ENCODE results near the gene ETFA.

DNA sequence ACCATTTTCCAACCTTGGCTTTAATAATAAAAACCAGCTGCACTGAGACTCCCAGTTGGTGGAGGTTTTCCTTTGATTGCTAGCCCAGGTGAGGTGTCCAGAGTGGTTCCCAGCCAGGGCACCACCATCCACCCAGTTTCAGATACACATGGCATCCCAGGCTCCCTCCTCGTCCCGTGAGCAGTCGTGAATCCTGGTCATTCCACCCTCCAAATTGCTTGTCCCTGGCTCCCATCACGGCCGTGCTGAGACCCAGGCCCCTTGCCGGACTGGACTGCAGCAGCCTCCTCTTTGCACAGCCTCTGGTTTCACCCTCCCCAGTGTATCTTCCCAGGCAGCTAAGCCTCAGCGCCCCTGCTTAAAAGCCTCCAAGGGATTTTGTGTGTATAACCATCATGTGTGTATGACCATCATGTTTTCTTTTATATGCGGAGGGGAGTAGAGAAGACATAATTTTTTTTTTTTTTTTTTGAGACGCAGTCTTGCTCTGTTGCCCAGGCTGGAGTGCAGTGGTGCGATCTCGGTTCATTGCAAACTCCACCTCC lies 106.3 kb downstream of the ETFA start:
- TF ChIP-seq POLR2A (IDR thresholded peaks at IDR 0.05) = no peak
- TF ChIP-seq, protein P1, sequence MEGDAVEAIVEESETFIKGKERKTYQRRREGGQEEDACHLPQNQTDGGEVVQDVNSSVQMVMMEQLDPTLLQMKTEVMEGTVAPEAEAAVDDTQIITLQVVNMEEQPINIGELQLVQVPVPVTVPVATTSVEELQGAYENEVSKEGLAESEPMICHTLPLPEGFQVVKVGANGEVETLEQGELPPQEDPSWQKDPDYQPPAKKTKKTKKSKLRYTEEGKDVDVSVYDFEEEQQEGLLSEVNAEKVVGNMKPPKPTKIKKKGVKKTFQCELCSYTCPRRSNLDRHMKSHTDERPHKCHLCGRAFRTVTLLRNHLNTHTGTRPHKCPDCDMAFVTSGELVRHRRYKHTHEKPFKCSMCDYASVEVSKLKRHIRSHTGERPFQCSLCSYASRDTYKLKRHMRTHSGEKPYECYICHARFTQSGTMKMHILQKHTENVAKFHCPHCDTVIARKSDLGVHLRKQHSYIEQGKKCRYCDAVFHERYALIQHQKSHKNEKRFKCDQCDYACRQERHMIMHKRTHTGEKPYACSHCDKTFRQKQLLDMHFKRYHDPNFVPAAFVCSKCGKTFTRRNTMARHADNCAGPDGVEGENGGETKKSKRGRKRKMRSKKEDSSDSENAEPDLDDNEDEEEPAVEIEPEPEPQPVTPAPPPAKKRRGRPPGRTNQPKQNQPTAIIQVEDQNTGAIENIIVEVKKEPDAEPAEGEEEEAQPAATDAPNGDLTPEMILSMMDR (IDR thresholded peaks at IDR 0.05) = no peak

Data from esophagus squamous epithelium (tissue), 4 donors.